H9 (cell line): Measurements from ENCODE around the gene FXYD6. TPM values are rescaled to one million over a fixed set of nuclear protein-coding genes. Genes with fewer than 3 reads are reported as not detected.

Experiments
- DNase-seq: peaks from one replicate; pipeline ENCODE4 v3.0.0-alpha.2; 2017
- H2AFZ ChIP-seq: one replicate; pipeline ENCODE4 v1.6.1; 2013; ENCODE audit warnings: mild to moderate bottlenecking, low read length, control low read depth, moderate library complexity
- H2AK5ac ChIP-seq: 2 replicates; pipeline ENCODE4 v1.6.1; 2013; ENCODE audit warnings: low read length, control low read depth, mixed read lengths; ENCODE audit not compliant: insufficient read length
- H2BK120ac ChIP-seq: one replicate; pipeline ENCODE4 v1.6.1; 2013; ENCODE audit warnings: low read depth, mild to moderate bottlenecking, low read length, control low read depth, inconsistent platforms; ENCODE audit not compliant: poor library complexity, severe bottlenecking
- H2BK12ac ChIP-seq: 2 replicates; pipeline ENCODE4 v1.6.1; 2013; ENCODE audit warnings: low read length, control low read depth, mixed read lengths, low read depth; ENCODE audit not compliant: insufficient read length
- H2BK15ac ChIP-seq: 2 replicates; pipeline ENCODE4 v1.6.1; 2013; ENCODE audit warnings: low read depth, low read length, control low read depth
- H2BK20ac ChIP-seq: one replicate; pipeline ENCODE4 v1.6.1; 2013; ENCODE audit warnings: low read depth, mild to moderate bottlenecking, low read length, control low read depth, inconsistent platforms; ENCODE audit not compliant: poor library complexity, severe bottlenecking
- H2BK5ac ChIP-seq: 2 replicates; pipeline ENCODE4 v1.6.1; 2013; ENCODE audit warnings: low read length, control low read depth, mixed read lengths; ENCODE audit not compliant: insufficient read length
- H3K14ac ChIP-seq: 2 replicates; pipeline ENCODE4 v1.6.1; 2013; ENCODE audit warnings: low read length, control low read depth; ENCODE audit not compliant: insufficient read depth
- H3K18ac ChIP-seq: 2 replicates; pipeline ENCODE4 v1.6.1; 2013; ENCODE audit warnings: low read depth, mild to moderate bottlenecking, mixed read lengths, low read length, control low read depth; ENCODE audit not compliant: insufficient read length
- H3K23ac ChIP-seq: 2 replicates; pipeline ENCODE4 v1.6.1; 2013; ENCODE audit warnings: low read length, control low read depth, mixed read lengths, low read depth; ENCODE audit not compliant: insufficient read length
- H3K23me2 ChIP-seq: 2 replicates; pipeline ENCODE4 v1.6.1; 2013; ENCODE audit warnings: low read depth, mild to moderate bottlenecking, mixed read lengths, low read length, control low read depth; ENCODE audit not compliant: insufficient read length, poor library complexity, severe bottlenecking
- H3K27ac ChIP-seq: 2 replicates; pipeline ENCODE4 v1.5.1; 2013; ENCODE audit warnings: low read length, control low read depth, mixed read lengths, low read depth; ENCODE audit not compliant: insufficient read length
- H3K27me3 ChIP-seq: 2 replicates; pipeline ENCODE4 v1.6.1; 2013; ENCODE audit warnings: low read length, control low read depth, inconsistent platforms; ENCODE audit not compliant: insufficient read depth
- H3K4ac ChIP-seq: 2 replicates; pipeline ENCODE4 v1.6.1; 2013; ENCODE audit warnings: low read depth, mild to moderate bottlenecking, control low read depth, inconsistent platforms, low read length, moderate library complexity
- H3K4me1 ChIP-seq: 2 replicates; pipeline ENCODE4 v1.6.1; 2013; ENCODE audit warnings: low read length, control low read depth, inconsistent platforms; ENCODE audit not compliant: insufficient read depth
- H3K4me2 ChIP-seq: 2 replicates; pipeline ENCODE4 v1.6.1; 2013; ENCODE audit warnings: low read length, control low read depth, mixed read lengths; ENCODE audit not compliant: insufficient read length, insufficient read depth
- H3K56ac ChIP-seq: 2 replicates; pipeline ENCODE4 v1.6.1; 2013; ENCODE audit warnings: low read depth, mild to moderate bottlenecking, mixed read lengths, low read length, control low read depth; ENCODE audit not compliant: insufficient read length
- H3K79me1 ChIP-seq: 2 replicates; pipeline ENCODE4 v1.6.1; 2013; ENCODE audit warnings: low read depth, mild to moderate bottlenecking, moderate library complexity, low read length, control low read depth, inconsistent platforms; ENCODE audit not compliant: insufficient read depth, poor library complexity, severe bottlenecking
- H3K79me2 ChIP-seq: 2 replicates; pipeline ENCODE4 v1.6.1; 2013; ENCODE audit warnings: low read length, control low read depth, inconsistent platforms; ENCODE audit not compliant: insufficient read depth
- H3K9ac ChIP-seq: 2 replicates; pipeline ENCODE4 v1.6.1; 2013; ENCODE audit warnings: low read length, control low read depth, mixed read lengths; ENCODE audit not compliant: insufficient read length; ENCODE audit errors: extremely low read depth
- H3K9me3 ChIP-seq: one replicate; pipeline ENCODE4 v1.6.1; 2013; ENCODE audit warnings: low read depth, low read length, inconsistent platforms; ENCODE audit not compliant: control insufficient read depth
- H3T11ph ChIP-seq: one replicate; pipeline ENCODE4 v1.6.1; 2013; ENCODE audit warnings: mild to moderate bottlenecking, low read length, control low read depth, inconsistent platforms
- H4K20me1 ChIP-seq: one replicate; pipeline ENCODE4 v1.6.1; 2013; ENCODE audit not compliant: control insufficient read depth, insufficient read length, insufficient read depth
- H4K5ac ChIP-seq: 2 replicates; pipeline ENCODE4 v1.6.1; 2013; ENCODE audit warnings: low read depth, mild to moderate bottlenecking, mixed read lengths, low read length, control low read depth; ENCODE audit not compliant: insufficient read length
- H4K8ac ChIP-seq: replicated peaks from 2 replicates; pipeline ENCODE4 v1.6.1; 2013; ENCODE audit warnings: low read length, control low read depth, mixed read lengths, low read depth; ENCODE audit not compliant: insufficient read length
- H4K91ac ChIP-seq: 2 replicates; pipeline ENCODE4 v1.6.1; 2013; ENCODE audit warnings: low read depth, mild to moderate bottlenecking, moderate library complexity, mixed read lengths, low read length, control low read depth; ENCODE audit not compliant: insufficient read length
- H3K27ac Mint-ChIP-seq, 3 experiments: 2 replicates in 2 of 3; 3 replicates in 1 of 3; pipeline ENCODE4 v1.8.0; 2020 to 2021; ENCODE audit warnings: mixed read lengths in 3 of 3, mild to moderate bottlenecking in 1 of 3, moderate library complexity in 1 of 3
- H3K27me3 Mint-ChIP-seq: 2 replicates; pipeline ENCODE4 v1.8.0; 2021; ENCODE audit warnings: low read depth, mild to moderate bottlenecking, moderate library complexity, mixed read lengths
- H3K36me3 Mint-ChIP-seq, 3 experiments: 2 replicates in 2 of 3; 3 replicates in 1 of 3; pipeline ENCODE4 v1.8.0; 2020 to 2021; ENCODE audit warnings: low read depth in 3 of 3, mixed read lengths in 3 of 3; ENCODE audit not compliant: insufficient read depth in 1 of 3
- H3K4me1 Mint-ChIP-seq, 2 experiments: 2 replicates each; pipeline ENCODE4 v1.8.0; 2020; ENCODE audit warnings: mixed read lengths in 2 of 2
- H3K4me3 Mint-ChIP-seq, 2 experiments: 2 replicates in 1 of 2; 3 replicates in 1 of 2; pipeline ENCODE4 v1.8.0; 2020 to 2021; ENCODE audit warnings: mild to moderate bottlenecking in 2 of 2, mixed read lengths in 2 of 2, moderate library complexity in 1 of 2
- H3K9me3 Mint-ChIP-seq, 2 experiments: 2 replicates in 1 of 2; 3 replicates in 1 of 2; pipeline ENCODE4 v1.8.0; 2020; ENCODE audit warnings: mild to moderate bottlenecking in 2 of 2, mixed read lengths in 2 of 2, moderate library complexity in 1 of 2
- WGBS: extraction: QIAGEN DNeasy Blood & Tissue Kit; methylation state at CpG from one replicate; pipeline ENCODE4 v1.1.7; 2013; ENCODE audit warnings: missing lambda C conversion rate, low lambda C conversion rate, mixed read lengths; ENCODE audit not compliant: insufficient read length; ENCODE audit errors: extremely low coverage; 5-methylcytosine and 5-hydroxymethylcytosine counted together
- total RNA-seq: library from RNA; stranded (reverse); gene quantifications from 2 replicates; pipeline ENCODE4 v1.2.1, GENCODE V29; 2021
- TF ChIP-seq, protein P1 (sequence below): fragments of 200-600 bp; sonication (generic); conservative IDR thresholded peaks from 3 replicates; pipeline ENCODE4 v1.8.0; 2021; ENCODE audit warnings: antibody characterized with exemption, mild to moderate bottlenecking

The FXYD6 gene
- total RNA-seq, 1 experiment from 2014 or later: 18.3 TPM

DNA sequence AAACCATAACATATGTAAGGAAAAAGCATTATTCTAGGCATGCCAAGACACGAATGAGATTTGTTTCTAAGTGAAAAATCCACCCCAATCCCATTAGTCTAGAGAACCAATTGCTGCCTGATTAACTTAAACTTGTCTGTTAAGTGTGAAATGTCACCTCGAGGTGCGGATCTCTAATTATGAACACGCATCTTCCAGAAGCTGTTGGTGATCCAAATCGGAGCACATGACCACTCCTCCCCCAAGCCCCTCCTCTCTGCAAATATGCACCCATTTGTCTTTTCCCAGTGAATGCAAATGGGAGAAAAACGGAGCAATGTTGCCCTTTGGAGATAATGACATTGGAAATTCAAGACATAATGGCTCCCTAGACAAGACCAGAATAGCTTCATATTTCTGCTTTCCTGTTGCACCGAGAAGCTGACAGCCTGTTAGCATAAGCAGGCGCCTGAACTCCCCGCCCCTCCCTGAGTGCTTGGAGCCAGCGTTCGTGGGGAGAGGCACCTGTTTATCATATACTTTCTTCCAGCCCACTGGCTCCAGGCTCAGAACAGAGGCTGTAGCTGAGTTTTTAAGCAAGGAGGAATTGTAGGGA, 6.0 kb upstream of the FXYD6 start:
- no peaks in the 10 kb centered on the region for H4K20me1 ChIP-seq
- H4K91ac ChIP-seq: no peak overlapping the region
- Mint-ChIP-seq H3K9me3 (no peaks in the 10 kb centered on the region), H3K36me3 (no peaks in the 10 kb centered on the region), H3K27me3 (peaks cover 48% of the 10 kb centered on the region), H3K27ac (no peak overlapping the region), H3K4me3 (no peak overlapping the region), H3K4me1 (peaks cover 29 to 31% of the 10 kb centered on the region in 2 experiments)
- H3K14ac ChIP-seq: no peak overlapping the region
- H3K9ac ChIP-seq: no peak overlapping the region
- DNase-seq: no peak
- H3K79me2 ChIP-seq: no peaks in the 10 kb centered on the region
- H3K4ac ChIP-seq: no peak overlapping the region
- no peaks in the 10 kb centered on the region for H3K23me2 ChIP-seq
- no peak overlapping the region for H3K23ac ChIP-seq
- no peak overlapping the region for H3K27ac ChIP-seq
- no peak overlapping the region for H3K18ac ChIP-seq
- no CpG with 5 or more reads among the region's 11 CpGs for WGBS
- TF ChIP-seq, protein P1, sequence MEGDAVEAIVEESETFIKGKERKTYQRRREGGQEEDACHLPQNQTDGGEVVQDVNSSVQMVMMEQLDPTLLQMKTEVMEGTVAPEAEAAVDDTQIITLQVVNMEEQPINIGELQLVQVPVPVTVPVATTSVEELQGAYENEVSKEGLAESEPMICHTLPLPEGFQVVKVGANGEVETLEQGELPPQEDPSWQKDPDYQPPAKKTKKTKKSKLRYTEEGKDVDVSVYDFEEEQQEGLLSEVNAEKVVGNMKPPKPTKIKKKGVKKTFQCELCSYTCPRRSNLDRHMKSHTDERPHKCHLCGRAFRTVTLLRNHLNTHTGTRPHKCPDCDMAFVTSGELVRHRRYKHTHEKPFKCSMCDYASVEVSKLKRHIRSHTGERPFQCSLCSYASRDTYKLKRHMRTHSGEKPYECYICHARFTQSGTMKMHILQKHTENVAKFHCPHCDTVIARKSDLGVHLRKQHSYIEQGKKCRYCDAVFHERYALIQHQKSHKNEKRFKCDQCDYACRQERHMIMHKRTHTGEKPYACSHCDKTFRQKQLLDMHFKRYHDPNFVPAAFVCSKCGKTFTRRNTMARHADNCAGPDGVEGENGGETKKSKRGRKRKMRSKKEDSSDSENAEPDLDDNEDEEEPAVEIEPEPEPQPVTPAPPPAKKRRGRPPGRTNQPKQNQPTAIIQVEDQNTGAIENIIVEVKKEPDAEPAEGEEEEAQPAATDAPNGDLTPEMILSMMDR: no peak
- no peak overlapping the region for H2BK20ac ChIP-seq
- no peak overlapping the region for H2BK5ac ChIP-seq
- no peak overlapping the region for H4K5ac ChIP-seq
- peaks cover 2% of the 10 kb centered on the region; the same call in 1 of the 2 replicates for H3K4me1 ChIP-seq
- H2BK120ac ChIP-seq: no peak overlapping the region
- H2AFZ ChIP-seq: no peak overlapping the region
- H3K4me2 ChIP-seq: no peak overlapping the region
- no peak overlapping the region for H3T11ph ChIP-seq
- H3K27me3 ChIP-seq: no peaks in the 10 kb centered on the region; the same call in 1 of the 2 replicates
- no peak overlapping the region for H4K8ac ChIP-seq
- no peak overlapping the region for H2BK12ac ChIP-seq
- H2AK5ac ChIP-seq: no peak overlapping the region
- no peaks in the 10 kb centered on the region for H3K79me1 ChIP-seq
- no peak overlapping the region for H3K56ac ChIP-seq
- no peak overlapping the region for H2BK15ac ChIP-seq
- H3K9me3 ChIP-seq: no peaks in the 10 kb centered on the region
